GM21360 (cell line): ENCODE data around the gene MED13.
"Not testable (repeated sequence)": the region's sequence is repeated elsewhere in the genome, so short reads cannot be mapped to it uniquely, and the experiment has no call there.

ENCODE experiments used
- ATAC-seq: cut with Tn5 transposase; IDR thresholded peaks from one replicate; pipeline ENCODE4 v1.9.1; 2021; ENCODE audit warnings: mild to moderate bottlenecking, moderate library complexity; ENCODE audit not compliant: unreplicated experiment

MED13 gene

DNA sequence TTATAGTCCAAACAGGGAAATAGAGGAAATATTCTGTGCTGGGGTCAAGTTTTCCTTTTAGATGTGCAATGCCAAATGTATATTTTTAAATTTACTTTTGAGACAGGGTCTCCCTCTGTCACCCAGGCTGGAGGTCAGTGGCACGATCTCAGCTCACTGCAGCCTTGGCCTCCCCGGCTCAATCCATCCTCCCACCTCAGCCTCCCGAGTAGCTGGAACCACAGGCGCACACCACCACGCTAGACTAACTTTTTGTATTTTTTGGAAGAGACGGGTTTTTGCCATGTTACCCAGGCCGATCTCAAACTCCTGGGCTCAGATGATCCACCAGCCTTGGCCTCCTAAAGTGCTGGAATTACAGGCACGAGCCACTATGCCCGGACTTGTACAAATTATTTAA, 25.8 kb upstream of the MED13 start:
- no peak for ATAC-seq

DNA sequence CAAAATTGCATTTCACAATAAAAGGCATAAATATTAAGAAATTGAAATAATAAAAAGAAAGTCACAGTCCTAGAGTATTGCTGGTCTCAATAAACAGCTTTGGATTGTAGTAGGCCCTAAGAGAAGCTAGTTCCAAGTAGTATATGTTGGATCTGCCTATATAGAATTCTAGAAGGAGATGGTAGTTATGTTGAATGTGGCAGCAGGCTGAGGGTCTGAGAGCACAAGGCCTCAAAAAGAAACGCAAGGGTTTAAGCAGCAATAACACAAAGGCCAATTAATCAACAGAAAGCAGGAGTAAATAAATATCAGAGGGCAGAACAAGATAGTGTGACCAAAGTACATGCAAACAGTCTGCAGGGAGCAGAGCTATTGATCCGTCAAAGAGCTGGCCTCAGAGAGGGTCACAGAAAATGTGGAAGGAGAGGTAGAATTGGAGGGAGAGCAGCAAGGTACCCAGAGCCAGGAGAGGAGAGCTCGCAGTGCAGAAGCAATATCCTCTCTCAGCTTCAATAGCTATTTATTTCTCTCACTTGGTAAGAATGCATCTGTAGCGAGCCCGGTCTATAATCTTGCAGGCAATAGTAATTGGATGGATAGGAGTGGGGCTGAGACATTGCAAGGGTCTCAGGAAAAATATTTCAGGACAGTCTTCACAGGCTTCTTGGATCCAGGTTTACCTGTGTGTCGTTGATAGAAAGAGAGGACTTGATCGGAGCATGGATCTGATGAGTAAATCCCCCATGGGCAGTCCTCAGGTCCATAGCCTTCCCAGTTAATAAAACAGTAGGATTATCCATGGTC, 25.1 kb upstream of the MED13 start:
- ATAC-seq = no peak

- no peak for ATAC-seq
Measured at GRCh38 chr17:62089334-62089733, 24.3 kb upstream of the MED13 start.

- no peak for ATAC-seq
Measured at GRCh38 chr17:62086737-62087136, 21.7 kb upstream of the MED13 start.

DNA sequence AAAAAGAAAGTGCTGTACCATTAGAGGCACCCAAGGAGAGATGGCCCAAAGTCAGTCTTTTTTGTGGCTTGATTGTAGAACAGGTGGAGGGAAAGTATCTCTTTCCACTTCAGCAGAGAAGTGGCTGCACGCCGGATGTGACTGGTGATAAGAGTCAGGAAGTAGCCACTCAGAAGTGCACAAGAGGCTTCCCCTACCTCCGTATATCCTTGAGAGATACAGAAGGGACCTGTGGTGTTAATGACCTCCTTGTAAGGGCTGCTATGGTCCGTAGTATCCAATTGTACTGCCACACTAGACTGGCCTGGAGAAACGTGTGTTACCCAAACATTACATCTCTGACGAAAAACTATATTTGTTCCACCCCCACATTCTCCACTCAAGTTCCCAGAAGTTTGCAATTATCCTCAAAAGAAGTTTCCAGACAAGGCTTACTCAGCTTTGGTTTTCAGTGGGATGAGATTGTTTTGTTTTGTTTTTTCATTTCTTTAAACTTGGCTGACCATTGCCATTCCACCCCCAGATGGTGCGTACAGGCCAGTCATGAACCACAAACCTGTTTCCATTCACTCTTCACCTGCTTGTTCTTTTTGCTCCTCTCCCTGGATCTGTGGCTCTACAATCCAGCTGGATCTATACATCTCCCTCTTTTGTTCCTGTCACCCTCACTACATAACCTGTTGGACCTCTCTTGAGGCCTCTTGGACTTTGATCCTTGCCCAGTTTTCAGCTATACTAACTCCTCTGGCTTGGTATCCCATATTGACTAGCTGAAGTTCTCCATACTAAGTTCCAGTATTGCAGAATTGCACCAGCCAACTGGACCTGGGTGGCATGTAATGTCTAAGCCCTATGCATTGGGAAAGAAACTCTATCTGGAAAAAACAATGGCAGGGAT, 20.7 kb upstream of the MED13 start:
- ATAC-seq = no peak

DNA sequence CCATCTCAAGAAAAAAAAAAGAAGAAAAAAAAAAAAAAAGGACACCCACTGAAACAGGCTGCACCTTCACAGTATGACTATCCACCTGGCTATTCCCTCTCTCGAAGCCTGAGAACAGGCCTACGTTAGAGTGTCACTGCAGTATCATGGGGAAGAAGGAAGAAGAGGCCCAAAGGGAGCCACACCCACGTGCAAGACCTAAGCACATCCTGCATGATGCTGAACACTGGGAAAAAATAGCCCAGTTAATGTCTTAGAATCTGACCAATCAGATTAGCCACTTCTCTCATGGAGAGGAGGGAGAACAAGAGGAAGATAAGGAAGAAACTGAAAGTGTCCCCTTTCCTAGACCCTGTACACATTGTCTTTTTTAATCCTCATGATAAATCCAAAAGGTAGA, 19.5 kb upstream of the MED13 start:
- ATAC-seq = no peak

DNA sequence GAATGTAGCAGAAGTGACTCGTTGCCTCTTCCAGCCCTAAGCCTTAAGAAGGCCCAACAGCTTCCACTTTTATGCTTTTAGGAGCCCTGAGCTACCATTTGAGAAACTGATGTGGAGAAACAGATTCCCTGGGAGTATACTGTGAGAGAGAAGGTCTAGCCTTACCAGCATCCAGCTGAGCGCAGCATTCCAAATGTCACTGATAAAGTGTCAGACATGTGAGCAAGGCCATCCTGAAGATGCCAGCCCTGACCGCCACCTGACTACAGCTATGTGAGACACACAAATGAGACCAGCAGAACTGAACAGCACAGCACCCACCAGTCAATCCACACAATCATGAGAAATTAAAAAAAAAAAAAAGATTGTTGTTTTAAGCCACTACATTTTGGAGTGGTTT, 18.6 kb upstream of the MED13 start:
- ATAC-seq = no peak

DNA sequence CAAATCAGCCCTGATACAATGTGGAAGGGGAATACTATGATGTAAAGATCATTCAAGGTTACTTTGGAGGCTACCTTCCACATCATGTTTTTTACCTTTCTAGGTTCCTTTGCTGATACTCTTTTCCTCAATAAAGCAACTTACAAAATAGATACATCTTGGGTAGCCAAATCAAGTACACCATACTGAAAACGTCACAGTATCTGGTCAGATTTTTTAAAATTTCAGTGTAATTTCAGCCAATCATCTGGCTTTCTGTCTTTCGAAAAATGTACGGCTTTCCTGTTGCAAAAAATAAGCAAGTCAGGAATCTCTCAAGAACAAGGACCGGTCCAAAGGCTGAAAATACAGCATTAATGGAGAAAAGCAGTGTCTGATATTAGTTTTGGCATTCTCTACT, 15.6 kb upstream of the MED13 start:
- ATAC-seq = no peak

GRCh38 chr17:62078009-62078408, 12.9 kb upstream of the MED13 start:
- ATAC-seq = no peak

- ATAC-seq = no peak
Measured at GRCh38 chr17:62076864-62077788, 12.0 kb upstream of the MED13 start.

DNA sequence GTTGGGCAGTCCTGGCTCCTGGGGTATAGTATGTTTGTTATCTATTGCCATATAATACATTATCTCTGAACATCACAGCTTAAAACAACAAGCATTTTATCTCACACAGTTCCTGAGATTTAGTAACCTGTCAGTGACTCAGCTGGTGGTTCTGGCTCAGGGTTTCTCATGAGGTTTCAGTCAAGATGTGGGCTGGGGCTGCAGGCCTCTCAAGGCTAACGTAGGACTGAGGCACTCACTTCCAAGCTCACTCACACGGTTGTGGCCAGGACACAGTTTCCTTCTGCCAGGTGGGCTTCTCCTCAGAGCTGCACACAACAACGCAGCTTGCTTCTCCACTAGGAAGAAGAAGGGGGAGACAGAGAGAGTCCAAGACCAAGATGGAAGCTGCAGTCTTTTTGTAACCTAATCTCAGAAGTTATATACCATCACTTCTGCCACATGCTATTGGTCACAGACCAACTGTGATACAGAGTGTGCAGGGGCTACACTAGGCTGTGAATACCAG, 10.3 kb upstream of the MED13 start:
- no peak for ATAC-seq

DNA sequence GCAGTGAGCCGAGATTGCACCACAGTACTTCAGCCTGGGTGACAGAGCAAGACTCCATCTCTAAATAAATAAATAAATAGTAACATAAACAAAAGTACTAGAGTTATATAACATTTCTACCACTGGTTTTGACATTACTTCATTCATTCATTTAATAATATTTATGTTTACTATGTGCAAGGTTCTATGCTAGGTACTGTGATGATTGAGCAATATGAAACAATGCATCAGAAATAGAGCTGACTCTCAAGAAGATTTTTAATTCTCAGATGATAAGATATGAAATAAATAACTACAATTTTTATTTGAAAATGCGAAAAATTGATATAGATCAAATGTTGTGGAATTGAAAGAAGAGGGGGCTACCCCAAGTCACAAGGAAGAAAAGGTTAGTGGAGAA, 8.9 kb upstream of the MED13 start:
- no peak for ATAC-seq

GRCh38 chr17:62072855-62073254, 7.8 kb upstream of the MED13 start:
- ATAC-seq = not testable (repeated sequence)

GRCh38 chr17:62070900-62071299, 5.8 kb upstream of the MED13 start:
- no peak for ATAC-seq

DNA sequence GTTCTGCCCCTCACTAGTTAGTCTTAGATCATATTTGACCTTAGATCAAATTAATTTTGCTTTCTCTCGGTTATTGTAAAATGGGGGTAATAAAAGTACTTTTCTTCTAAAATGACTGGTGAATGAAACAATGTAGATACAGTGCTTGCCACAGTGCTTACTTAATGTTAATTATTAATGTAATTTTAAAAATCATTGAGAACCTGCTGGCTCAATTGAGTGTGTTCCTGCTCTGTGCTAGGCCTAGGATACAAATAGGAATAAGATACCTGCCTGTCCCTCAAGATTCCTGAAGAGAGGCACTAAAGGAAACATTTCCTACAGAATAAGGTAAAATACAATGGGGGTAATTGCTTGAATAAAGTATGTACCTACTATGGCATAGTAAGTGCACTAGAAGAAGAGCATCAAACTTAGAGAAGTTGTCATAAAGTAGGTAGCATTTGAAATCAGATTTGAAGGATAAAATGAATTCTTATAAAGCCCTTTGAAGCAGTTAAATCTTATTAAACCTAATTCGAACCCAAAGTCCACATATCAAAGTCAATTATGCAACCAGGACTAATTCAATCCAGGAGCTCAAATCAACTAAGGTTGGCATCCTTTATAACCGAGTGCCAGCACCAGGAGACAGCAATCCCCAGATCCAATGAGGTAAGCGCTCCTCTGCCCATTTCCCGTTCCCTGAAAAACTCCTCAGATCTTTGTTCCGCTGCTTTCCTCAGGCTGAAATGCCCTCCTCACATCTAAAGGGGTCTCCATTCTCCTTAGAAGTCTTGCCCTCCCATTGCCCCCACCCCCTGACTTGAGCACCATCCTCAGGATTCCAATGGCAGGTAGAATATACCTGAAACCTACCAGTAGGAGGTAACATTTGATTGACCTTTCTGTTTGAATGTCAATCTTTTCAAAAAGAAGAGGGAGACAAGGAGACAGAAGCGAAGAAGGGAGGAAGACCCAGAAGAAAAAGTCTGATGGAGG, 2.4 kb upstream of the MED13 start:
- no peak for ATAC-seq

DNA sequence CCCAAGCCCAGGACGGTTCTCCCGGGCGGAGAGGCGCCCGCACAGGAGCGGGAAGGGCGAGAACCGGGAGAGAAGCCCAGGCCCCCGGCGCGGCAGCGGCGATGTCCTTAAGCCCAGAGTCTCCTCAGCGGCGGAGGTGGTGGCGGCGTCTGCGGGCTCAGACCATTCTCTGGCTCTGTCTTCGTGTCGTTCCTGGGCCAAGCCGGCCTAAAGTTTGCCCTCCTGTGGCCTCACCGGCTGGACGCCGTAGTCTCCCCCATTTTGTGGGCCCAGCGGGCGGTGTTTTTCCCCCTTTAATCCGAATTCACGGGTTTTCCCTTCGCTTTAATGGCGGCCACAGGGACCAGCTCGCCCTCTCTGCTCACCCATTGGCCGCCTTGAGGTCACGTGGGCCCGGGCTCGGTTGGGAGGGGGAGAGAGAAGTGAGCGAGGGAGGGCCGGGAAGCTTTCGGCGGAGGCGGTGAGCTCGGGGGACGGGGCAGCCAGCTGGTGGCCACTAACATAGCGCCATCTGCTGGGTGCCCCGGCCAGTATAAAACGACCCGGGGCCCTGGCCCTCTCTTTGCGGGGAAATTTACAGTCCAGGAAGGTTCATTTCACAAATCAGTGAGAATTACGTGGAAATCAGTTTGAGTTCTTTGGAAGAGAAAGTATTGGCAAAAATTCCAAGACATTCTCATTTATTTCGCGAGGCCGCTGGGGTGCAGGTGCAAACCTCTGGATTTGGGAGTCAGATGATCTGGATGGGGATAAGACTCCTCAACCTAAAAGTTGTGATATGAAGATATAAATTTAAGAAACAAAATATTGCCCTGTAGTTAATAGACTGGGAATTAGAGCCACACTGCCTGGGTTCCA, 762 bp upstream of the MED13 start:
- ATAC-seq = peak; percentile 89

DNA sequence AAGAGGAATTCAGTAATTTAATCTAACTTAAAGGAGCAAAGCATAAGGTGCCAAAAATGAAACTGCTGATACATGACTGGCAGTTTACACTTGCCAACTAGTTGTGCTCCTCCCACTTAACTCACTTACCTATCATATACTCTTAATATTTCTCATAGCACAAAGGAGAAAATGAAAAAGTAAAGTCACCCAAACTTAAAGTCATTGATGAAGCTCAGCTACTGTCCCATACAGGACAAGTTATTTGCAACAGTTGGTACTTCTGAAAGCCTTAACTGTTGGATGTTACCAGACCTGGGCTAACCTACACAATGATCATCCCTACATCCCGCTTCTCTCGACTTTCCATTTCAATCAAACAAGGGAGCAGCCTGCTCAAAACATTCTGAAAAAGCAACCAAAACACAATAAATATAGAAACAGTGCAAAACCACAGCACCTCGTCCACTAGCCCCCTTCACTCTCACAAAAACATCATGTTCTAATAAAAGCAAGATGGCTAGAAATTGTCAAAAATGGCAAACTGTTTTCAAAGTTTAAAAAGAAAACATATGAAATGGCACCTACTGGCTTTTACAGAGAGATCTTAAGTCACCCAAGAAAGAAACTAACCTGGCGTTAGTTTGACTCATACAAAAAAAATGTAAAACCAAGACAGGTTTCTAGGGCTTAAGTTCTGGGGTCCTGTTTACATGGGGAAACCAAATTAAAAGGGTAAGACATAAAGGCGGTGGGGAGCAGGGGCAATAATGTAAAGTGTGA, 868 bp downstream of the MED13 start:
- ATAC-seq = no peak

- no peak for ATAC-seq
Measured at GRCh38 chr17:62062944-62063343, 2.1 kb downstream of the MED13 start.
